HG02885 (cell line): ENCODE results near the gene HECA.
"Not testable (repeated sequence)": the region's sequence is repeated elsewhere in the genome, so short reads cannot be mapped to it uniquely, and the experiment has no call there.

Experiments used
- ATAC-seq: cut with Tn5 transposase; IDR thresholded peaks from one replicate; pipeline ENCODE4 v1.9.1; 2021; ENCODE audit warnings: mild to moderate bottlenecking; ENCODE audit not compliant: unreplicated experiment, poor library complexity

HECA gene

GRCh38 chr6:139194740-139195139 lies 59.9 kb downstream of the HECA start:
- no peak for ATAC-seq

GRCh38 chr6:139198529-139199288 lies 63.8 kb downstream of the HECA start:
- no peak for ATAC-seq

GRCh38 chr6:139201378-139201777 lies 66.5 kb downstream of the HECA start:
- ATAC-seq, result no peak

GRCh38 chr6:139204978-139205377 lies 70.1 kb downstream of the HECA start:
- no peak for ATAC-seq

GRCh38 chr6:139205843-139206242 lies 71.0 kb downstream of the HECA start:
- no peak for ATAC-seq

- not testable (repeated sequence) for ATAC-seq
These were observed 75.9 kb downstream of the HECA start for GRCh38 chr6:139210766-139211165.

- ATAC-seq, result not testable (repeated sequence)
These were observed 77.6 kb downstream of the HECA start for GRCh38 chr6:139212460-139212859.

GRCh38 chr6:139219271-139219729 lies 84.4 kb downstream of the HECA start:
- ATAC-seq, result peak; percentile 100

GRCh38 chr6:139219746-139220145 lies 84.9 kb downstream of the HECA start:
- no peak for ATAC-seq

- not testable (repeated sequence) for ATAC-seq
These were observed 93.5 kb downstream of the HECA start for GRCh38 chr6:139228387-139228786.
